MCF 10A (cell line): ENCODE results near the gene TMEM252. TPM values are rescaled to one million over a fixed set of nuclear protein-coding genes. Genes with fewer than 3 reads are reported as not detected.

Experiments used
- BruUV-seq: library from RNA; stranded (reverse); fragments of 400-500 nt; replicated peaks from 2 replicates; lab custom pipeline; 2021; lab: Mats Ljungman, UMichigan
- CTCF ChIA-PET: fragments of 300-600 bp; sonication (Branson Sonifier 250); formaldehyde crosslinking; extraction: SDS; loops from one replicate; lab custom pipeline; 2021; ENCODE audit warnings: antibody characterized with exemption, inconsistent platforms; lab: Yijun Ruan, JAX
- POLR2A ChIA-PET: fragments of 300-600, 350-650 bp; sonication (Branson Sonifier 250); formaldehyde crosslinking; extraction: SDS; loops from one replicate; lab custom pipeline; 2020; ENCODE audit warnings: antibody characterized with exemption, inconsistent platforms; lab: Yijun Ruan, JAX
- DNase-seq: peaks from one replicate; pipeline ENCODE4 v3.0.0-alpha.2; 2018; ENCODE audit not compliant: unreplicated experiment
- H3K27ac Mint-ChIP-seq: one replicate; pipeline ENCODE4 v1.8.0; 2022; ENCODE audit warnings: mild to moderate bottlenecking, low read depth, mixed read lengths; ENCODE audit not compliant: unreplicated experiment
- H3K27me3 Mint-ChIP-seq: one replicate; pipeline ENCODE4 v1.8.0; 2022; ENCODE audit warnings: mixed read lengths; ENCODE audit not compliant: insufficient read depth, unreplicated experiment
- H3K36me3 Mint-ChIP-seq: one replicate; pipeline ENCODE4 v1.8.0; 2022; ENCODE audit warnings: mild to moderate bottlenecking, moderate library complexity, mixed read lengths; ENCODE audit not compliant: insufficient read depth, unreplicated experiment
- H3K4me1 Mint-ChIP-seq: one replicate; pipeline ENCODE4 v1.8.0; 2022; ENCODE audit warnings: mixed read lengths; ENCODE audit not compliant: insufficient read depth, unreplicated experiment
- H3K4me3 Mint-ChIP-seq: one replicate; pipeline ENCODE4 v1.8.0; 2022; ENCODE audit warnings: mild to moderate bottlenecking, moderate library complexity, mixed read lengths; ENCODE audit not compliant: unreplicated experiment
- H3K9me3 Mint-ChIP-seq: one replicate; pipeline ENCODE4 v1.8.0; 2022; ENCODE audit warnings: mixed read lengths; ENCODE audit not compliant: unreplicated experiment
- intact Hi-C: fragments of 100-400 bp; cut with micrococcal nuclease; formaldehyde crosslinking; loops from 2 replicates; pipeline ENCODE4 v1.14.1; 2022
- total RNA-seq: library from RNA; stranded (reverse); gene quantifications from 2 replicates; pipeline ENCODE4 v1.2.3, GENCODE V29; 2022
- TF ChIP-seq, protein P1 (sequence below): fragments of 200-600 bp; IDR thresholded peaks from one replicate; pipeline ENCODE4 v1.8.0; 2022; ENCODE audit warnings: antibody characterized with exemption, mild to moderate bottlenecking; ENCODE audit not compliant: unreplicated experiment

TMEM252 gene
- total RNA-seq, 1 experiment from 2014 or later, result not detected

- TF ChIP-seq, protein P1, sequence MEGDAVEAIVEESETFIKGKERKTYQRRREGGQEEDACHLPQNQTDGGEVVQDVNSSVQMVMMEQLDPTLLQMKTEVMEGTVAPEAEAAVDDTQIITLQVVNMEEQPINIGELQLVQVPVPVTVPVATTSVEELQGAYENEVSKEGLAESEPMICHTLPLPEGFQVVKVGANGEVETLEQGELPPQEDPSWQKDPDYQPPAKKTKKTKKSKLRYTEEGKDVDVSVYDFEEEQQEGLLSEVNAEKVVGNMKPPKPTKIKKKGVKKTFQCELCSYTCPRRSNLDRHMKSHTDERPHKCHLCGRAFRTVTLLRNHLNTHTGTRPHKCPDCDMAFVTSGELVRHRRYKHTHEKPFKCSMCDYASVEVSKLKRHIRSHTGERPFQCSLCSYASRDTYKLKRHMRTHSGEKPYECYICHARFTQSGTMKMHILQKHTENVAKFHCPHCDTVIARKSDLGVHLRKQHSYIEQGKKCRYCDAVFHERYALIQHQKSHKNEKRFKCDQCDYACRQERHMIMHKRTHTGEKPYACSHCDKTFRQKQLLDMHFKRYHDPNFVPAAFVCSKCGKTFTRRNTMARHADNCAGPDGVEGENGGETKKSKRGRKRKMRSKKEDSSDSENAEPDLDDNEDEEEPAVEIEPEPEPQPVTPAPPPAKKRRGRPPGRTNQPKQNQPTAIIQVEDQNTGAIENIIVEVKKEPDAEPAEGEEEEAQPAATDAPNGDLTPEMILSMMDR, result no peak
- no peaks in the 10 kb centered on the region for H3K27me3 Mint-ChIP-seq
Observed at GRCh38 chr9:68522131-68522530, 18.6 kb downstream of the TMEM252 start.

DNA sequence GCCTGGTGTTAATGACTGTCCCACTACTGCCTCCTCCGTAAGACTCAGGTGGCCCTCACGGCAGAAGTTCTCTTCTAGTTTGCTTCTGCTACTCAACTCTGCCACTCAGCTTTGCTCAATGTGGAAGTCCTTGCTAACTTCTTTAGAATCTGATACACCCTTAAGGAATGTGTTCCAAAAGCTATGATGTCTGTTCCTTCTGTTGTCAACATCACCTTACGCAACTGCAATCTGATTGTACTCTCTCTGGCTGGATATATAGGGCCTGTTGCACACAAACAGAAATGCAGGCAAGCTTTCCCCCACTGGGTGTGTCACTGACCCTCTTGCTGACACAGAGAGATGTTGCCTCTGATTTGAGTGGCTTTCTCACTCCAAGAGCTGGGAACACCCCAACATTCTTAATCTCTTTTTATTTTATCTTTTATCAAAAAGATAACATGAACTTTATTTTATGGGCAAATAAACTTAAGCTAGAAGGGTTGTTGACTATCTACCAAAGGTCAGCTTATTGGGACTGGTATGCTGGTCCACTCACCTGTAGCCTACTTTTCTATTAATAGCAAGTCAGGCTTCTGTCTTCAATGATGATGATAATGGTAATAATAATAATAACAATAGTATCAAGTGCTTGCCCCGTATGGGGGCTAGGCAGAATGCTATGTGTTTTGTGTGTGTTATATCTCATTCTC, 25.2 kb downstream of the TMEM252 start:
- peak; percentile 84 for DNase-seq
- intact Hi-C loops, result loop anchor here (5.0 kb wide), 1 partner anchor 37 kb away; no protein-coding TSS in a partner anchor

More at GRCh38 chr9:68522131-68522530, 18.6 kb downstream of the TMEM252 start:
- DNase-seq, result no peak
- intact Hi-C loops, result no loop called here
- H3K36me3 Mint-ChIP-seq, result no peaks in the 10 kb centered on the region
- ChIA-PET CTCF (interaction anchor here (1.0 to 4.1 kb wide), 2 partner anchors 14 to 15 kb away, joined by 3 to 24 read pairs; no protein-coding TSS in a partner anchor), POLR2A (no interaction called here)
- H3K27ac Mint-ChIP-seq, result no peak overlapping the region
- H3K4me3 Mint-ChIP-seq, result no peak overlapping the region
- H3K9me3 Mint-ChIP-seq, result peaks cover 6% of the 10 kb centered on the region
- H3K4me1 Mint-ChIP-seq, result no peaks in the 10 kb centered on the region
- BruUV-seq, result no TSS peak

DNA sequence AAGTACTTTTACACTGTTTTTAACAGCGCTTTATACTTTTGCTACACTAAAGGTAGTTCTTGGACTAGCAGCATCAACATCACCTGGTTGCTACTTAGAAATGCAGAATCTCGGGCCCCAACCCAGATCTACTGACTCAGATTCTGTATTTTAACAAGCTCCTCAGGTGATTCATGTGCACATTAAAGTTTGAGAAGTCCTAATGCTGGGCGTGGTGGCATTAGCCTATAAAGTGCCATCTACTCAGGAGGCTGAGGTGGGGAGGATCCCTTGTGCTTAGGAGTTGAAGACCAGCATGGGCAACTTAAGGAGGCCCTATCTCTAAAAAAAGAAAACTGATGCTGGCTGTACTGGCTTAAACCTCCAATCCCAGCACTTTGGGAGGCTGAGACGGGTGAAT, 26.7 kb downstream of the TMEM252 start:
- intact Hi-C loops, result no loop called here
- no peak for DNase-seq
- TF ChIP-seq, protein P1, result no peak
- ChIA-PET CTCF (interaction anchor here (0.7 to 3.4 kb wide), 5 partner anchors 19 to 60 kb away, joined by 3 to 12 read pairs (median 3); no protein-coding TSS in a partner anchor), POLR2A (interaction anchor here (0.6 kb wide), 1 partner anchor 29 kb away, joined by 4 read pairs; no protein-coding TSS in a partner anchor)
- H3K27me3 Mint-ChIP-seq, result no peaks in the 10 kb centered on the region
- peak overlapping the region; percentile 94 for H3K27ac Mint-ChIP-seq
- H3K4me1 Mint-ChIP-seq, result peaks cover 18% of the 10 kb centered on the region
- H3K36me3 Mint-ChIP-seq, result no peaks in the 10 kb centered on the region
- H3K4me3 Mint-ChIP-seq, result no peak overlapping the region
- BruUV-seq, result no TSS peak
- peaks cover 6% of the 10 kb centered on the region for H3K9me3 Mint-ChIP-seq

More for the DNA sequence above, 25.2 kb downstream of the TMEM252 start:
- ChIA-PET POLR2A (interaction anchor here (0.6 to 1.3 kb wide), 7 partner anchors 10 to 714 kb away, joined by 3 to 7 read pairs (median 4); no protein-coding TSS in a partner anchor), CTCF (interaction anchor here (0.6 to 3.4 kb wide), 7 partner anchors 8 to 513 kb away, joined by 3 to 12 read pairs (median 3); no protein-coding TSS in a partner anchor)
- peaks cover 6% of the 10 kb centered on the region for H3K9me3 Mint-ChIP-seq
- H3K27me3 Mint-ChIP-seq, result no peaks in the 10 kb centered on the region
- peak overlapping the region; percentile 6 for H3K4me3 Mint-ChIP-seq
- TF ChIP-seq, protein P1, result no peak
- no TSS peak for BruUV-seq
- peaks cover 18% of the 10 kb centered on the region for H3K4me1 Mint-ChIP-seq
- H3K27ac Mint-ChIP-seq, result peak overlapping the region; percentile 94
- no peaks in the 10 kb centered on the region for H3K36me3 Mint-ChIP-seq

DNA sequence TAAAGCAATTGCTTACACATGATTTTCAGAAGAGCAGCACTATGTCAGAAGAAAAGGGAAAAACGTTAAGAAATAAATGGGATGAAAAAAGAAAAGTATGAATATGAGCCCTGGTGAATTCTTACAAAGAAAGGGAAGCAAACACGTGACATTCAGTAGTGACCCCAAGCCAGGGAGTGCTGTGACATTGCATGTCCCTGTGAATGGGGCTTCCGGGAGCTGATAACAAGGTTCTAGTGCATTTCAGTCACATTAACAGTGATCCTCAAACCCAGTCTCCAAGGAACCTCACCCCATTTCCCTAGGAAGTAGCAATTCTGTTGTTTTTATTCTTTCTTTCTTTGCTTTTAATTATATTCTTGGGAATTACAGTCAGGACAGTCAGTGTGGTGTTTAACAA, 27.3 kb downstream of the TMEM252 start:
- Mint-ChIP-seq H3K36me3 (no peaks in the 10 kb centered on the region), H3K9me3 (peaks cover 2% of the 10 kb centered on the region), H3K4me3 (no peak overlapping the region), H3K4me1 (peaks cover 18% of the 10 kb centered on the region), H3K27ac (no peak overlapping the region), H3K27me3 (no peaks in the 10 kb centered on the region)
- POLR2A ChIA-PET, result interaction anchor here (0.8 kb wide), 1 partner anchor 40 kb away, joined by 3 read pairs; no protein-coding TSS in a partner anchor
- intact Hi-C loops, result no loop called here
- BruUV-seq, result no TSS peak
- CTCF ChIA-PET, result interaction anchor here (0.7 to 3.4 kb wide), 5 partner anchors 27 to 60 kb away, joined by 3 to 12 read pairs (median 3); partner anchors contain the start of gene TMEM252
- TF ChIP-seq, protein P1, result no peak
- DNase-seq, result no peak
